Occipital lobe (tissue), 2 donors: Measurements from ENCODE around the gene HAND1. TPM values are rescaled to one million over a fixed set of nuclear protein-coding genes. Genes with fewer than 3 reads are reported as not detected.

Source experiments
- DNase-seq: peaks from one replicate; lab custom pipeline; 2025; lab: John Stamatoyannopoulos, UW
- total RNA-seq: library from RNA; depleted of rRNA; stranded (reverse); fragments of >200 nt; gene quantifications from one replicate; pipeline ENCODE4 v1.2.3, GENCODE V29; 2014

HAND1 gene
- total RNA-seq, 1 donor from 2014 or later = not detected

GRCh38 chr5:154459015-154459414, 19.0 kb downstream of the HAND1 start:
- DNase-seq = no peak

- DNase-seq = no peak
Observed at GRCh38 chr5:154456540-154456939, 21.5 kb downstream of the HAND1 start.

- no peak for DNase-seq
Observed at GRCh38 chr5:154455585-154455984, 22.4 kb downstream of the HAND1 start.

GRCh38 chr5:154451957-154452356, 26.1 kb downstream of the HAND1 start:
- DNase-seq = no peak

GRCh38 chr5:154449786-154450185, 28.2 kb downstream of the HAND1 start:
- no peak for DNase-seq

- DNase-seq = no peak
Observed at GRCh38 chr5:154447089-154447725, 30.8 kb downstream of the HAND1 start.

- peak; percentile 40 for DNase-seq
Observed at GRCh38 chr5:154446195-154447088, 31.6 kb downstream of the HAND1 start.

- peak; percentile 93 for DNase-seq
Observed at GRCh38 chr5:154445422-154446194, 32.4 kb downstream of the HAND1 start, which contains the start of gene SAP30L. Gene SAP30L, plus strand, starts transcription at chr5:154445997. Its CDS starts 608 bp downstream, at chr5:154446605.

- no peak for DNase-seq
Observed at GRCh38 chr5:154444556-154445421, 33.2 kb downstream of the HAND1 start.

GRCh38 chr5:154442801-154443200, 35.2 kb downstream of the HAND1 start:
- DNase-seq = no peak

- DNase-seq = no peak
Observed at GRCh38 chr5:154440540-154440939, 37.5 kb downstream of the HAND1 start.

- DNase-seq = no peak
Observed at GRCh38 chr5:154437281-154437965, 40.6 kb downstream of the HAND1 start.

- no peak for DNase-seq
Observed at GRCh38 chr5:154435226-154435625, 42.8 kb downstream of the HAND1 start.

- DNase-seq = no peak
Observed at GRCh38 chr5:154430961-154431630, 46.9 kb downstream of the HAND1 start.

- no peak for DNase-seq
Observed at GRCh38 chr5:154430466-154430865, 47.6 kb downstream of the HAND1 start.

GRCh38 chr5:154429341-154429740, 48.7 kb downstream of the HAND1 start:
- no peak for DNase-seq

- no peak for DNase-seq
Observed at GRCh38 chr5:154428208-154428607, 49.8 kb downstream of the HAND1 start.
